Tibial artery (tissue), 4 donors: Measurements from ENCODE around the gene KCNMA1.

ENCODE experiments used
- DNase-seq, 2 donors: peaks; one replicate each; pipeline ENCODE4 v3.0.0-alpha.2; 2019
- H3K27ac ChIP-seq, 2 donors: fragments of 200-600 bp; sonication (generic) in 1 of 2; 1 replicate in 1 of 2; 2 replicates in 1 of 2; pipeline ENCODE4 v1.5.1; 2018 to 2019; ENCODE audit warnings: mild to moderate bottlenecking in 1 of 2
- H3K27me3 ChIP-seq, 2 donors: fragments of 200-600 bp; sonication (generic) in 1 of 2; one replicate each; pipeline versions ENCODE4 v1.5.1 to v1.6.0; 2016 to 2019
- H3K36me3 ChIP-seq, 3 donors: fragments of 200-600 bp; sonication (generic) in 2 of 3; one replicate each; pipeline ENCODE4 v1.5.1; 2016 to 2019; ENCODE audit warnings: mild to moderate bottlenecking in 2 of 3
- H3K4me1 ChIP-seq, 4 donors: fragments of 200-600 bp; sonication (generic) in 2 of 4; 1 replicate in 3 of 4; 2 replicates in 1 of 4; pipeline ENCODE4 v1.5.1; 2016 to 2019
- H3K4me3 ChIP-seq, 2 donors: fragments of 200-600 bp; sonication (generic) in 1 of 2; 1 replicate in 1 of 2; 2 replicates in 1 of 2; pipeline ENCODE4 v1.5.1; 2018 to 2019; ENCODE audit warnings: mild to moderate bottlenecking in 2 of 2
- H3K9me3 ChIP-seq, 3 donors: fragments of 200-600 bp; sonication (generic) in 1 of 3; one replicate each; pipeline ENCODE4 v1.5.1; 2016 to 2019
- CTCF ChIP-seq, 2 experiments: fragments of 200-600 bp in 1 of 2; fragments of 450-650 bp in 1 of 2; IDR thresholded peaks; one replicate each; pipeline ENCODE4 v1.5.1; 2017 to 2019; ENCODE audit warnings: antibody characterized with exemption in 2 of 2, mild to moderate bottlenecking in 1 of 2, moderate library complexity in 1 of 2
- intact Hi-C: fragments of 100-400 bp; cut with DNase I; formaldehyde crosslinking; loops from one replicate; pipeline ENCODE4 v1.15.0; 2023; ENCODE audit warnings: low total_unique reads

The KCNMA1 gene

GRCh38 chr10:77182803-77183202 lies 454.8 kb downstream of the KCNMA1 start:
- Histone ChIP-seq H3K4me1 (peaks cover 9 to 54% (median 29%) of the 10 kb centered on the region in 4 donors), H3K9me3 (no peaks in the 10 kb centered on the region), H3K27ac (peak overlapping the region; percentile 23 to 42), H3K36me3 (peaks cover 0 to 6% (median 0%) of the 10 kb centered on the region in 3 donors), H3K27me3 (no peaks in the 10 kb centered on the region), H3K4me3 (no peak overlapping the region)
- no peak for DNase-seq
- no peak for TF ChIP-seq CTCF (IDR thresholded peaks at IDR 0.05)
- intact Hi-C loops = no loop called here

DNA sequence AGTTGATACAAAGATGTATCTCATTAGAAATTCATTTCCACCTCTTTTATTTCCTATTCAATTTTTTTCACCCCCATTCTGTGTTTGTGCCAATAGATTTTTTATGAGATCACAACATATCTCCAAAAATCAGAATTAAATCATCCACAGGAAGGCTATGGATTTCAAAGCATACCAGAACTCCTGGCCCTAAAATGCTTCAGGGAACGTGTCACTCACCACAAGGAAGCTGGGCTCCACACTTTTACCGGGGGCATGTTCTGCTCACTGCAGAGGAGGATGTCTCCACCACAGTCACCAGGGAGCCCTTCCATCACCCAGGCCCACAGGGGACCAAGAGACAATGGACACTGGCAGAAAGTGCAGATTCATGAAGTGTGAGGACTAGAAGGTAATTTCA lies 456.8 kb downstream of the KCNMA1 start:
- Histone ChIP-seq H3K36me3 (peaks cover 0 to 6% (median 0%) of the 10 kb centered on the region in 3 donors), H3K4me1 (peaks cover 9 to 51% (median 29%) of the 10 kb centered on the region in 4 donors), H3K9me3 (no peaks in the 10 kb centered on the region), H3K27ac (peak overlapping the region in 1 of 2 donors; percentile 16), H3K4me3 (no peak overlapping the region), H3K27me3 (no peaks in the 10 kb centered on the region)
- intact Hi-C loops = no loop called here
- TF ChIP-seq CTCF (IDR thresholded peaks at IDR 0.05) = no peak
- DNase-seq = no peak

DNA sequence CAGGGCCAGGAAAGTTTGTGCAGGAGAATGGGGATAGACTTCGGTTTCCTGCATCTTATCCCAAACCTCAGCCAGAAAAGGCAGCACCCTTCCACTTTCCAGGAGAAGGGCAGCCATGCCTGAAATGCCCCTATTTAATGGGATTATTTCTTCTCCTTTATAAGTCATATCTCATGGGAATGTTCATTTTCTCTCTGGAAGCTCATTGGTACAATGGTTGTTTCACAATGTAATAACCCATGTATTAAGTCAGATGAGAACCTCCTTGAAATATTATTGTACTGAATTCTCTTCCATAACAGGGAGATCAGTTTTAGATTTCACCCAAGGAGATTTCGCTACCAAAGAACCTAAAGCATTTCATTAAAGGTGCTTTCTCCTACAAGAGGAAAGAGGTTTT lies 457.5 kb downstream of the KCNMA1 start:
- H3K4me1 ChIP-seq = peaks cover 9 to 52% (median 31%) of the 10 kb centered on the region in 4 donors
- H3K27me3 ChIP-seq = no peaks in the 10 kb centered on the region
- peak overlapping the region; percentile 65 to 72 for H3K27ac ChIP-seq
- H3K36me3 ChIP-seq = peaks cover 0 to 6% (median 0%) of the 10 kb centered on the region in 3 donors
- TF ChIP-seq CTCF (IDR thresholded peaks at IDR 0.05) = no peak
- no peak overlapping the region for H3K4me3 ChIP-seq
- no peaks in the 10 kb centered on the region for H3K9me3 ChIP-seq
- intact Hi-C loops = no loop called here
- DNase-seq = no peak

- Histone ChIP-seq H3K9me3 (no peaks in the 10 kb centered on the region), H3K36me3 (no peaks in the 10 kb centered on the region), H3K27me3 (no peaks in the 10 kb centered on the region), H3K27ac (peak overlapping the region; percentile 65 to 72), H3K4me3 (no peak overlapping the region), H3K4me1 (peaks cover 9 to 61% (median 37%) of the 10 kb centered on the region in 4 donors)
- intact Hi-C loops = no loop called here
- no peak for TF ChIP-seq CTCF (IDR thresholded peaks at IDR 0.05)
- peak; percentile 75 to 85 for DNase-seq
Measured at GRCh38 chr10:77179015-77179695, 458.5 kb downstream of the KCNMA1 start.

- intact Hi-C loops = no loop called here
- Histone ChIP-seq H3K36me3 (no peaks in the 10 kb centered on the region), H3K9me3 (no peaks in the 10 kb centered on the region), H3K4me3 (no peak overlapping the region), H3K4me1 (peaks cover 9 to 53% (median 32%) of the 10 kb centered on the region in 4 donors), H3K27ac (no peak overlapping the region), H3K27me3 (no peaks in the 10 kb centered on the region)
- no peak for TF ChIP-seq CTCF (IDR thresholded peaks at IDR 0.05)
- DNase-seq = no peak
Measured at GRCh38 chr10:77177589-77177988, 460.0 kb downstream of the KCNMA1 start.
